GM21381 (cell line): ENCODE data around the gene NCOR2.
A peak's percentile ranks its signal among the peaks of the same experiment; 100 is the strongest.

Experiments used
- ATAC-seq: cut with Tn5 transposase; IDR thresholded peaks from one replicate; pipeline ENCODE4 v1.9.1; 2021; ENCODE audit warnings: mild to moderate bottlenecking, moderate library complexity; ENCODE audit not compliant: unreplicated experiment

NCOR2 gene

DNA sequence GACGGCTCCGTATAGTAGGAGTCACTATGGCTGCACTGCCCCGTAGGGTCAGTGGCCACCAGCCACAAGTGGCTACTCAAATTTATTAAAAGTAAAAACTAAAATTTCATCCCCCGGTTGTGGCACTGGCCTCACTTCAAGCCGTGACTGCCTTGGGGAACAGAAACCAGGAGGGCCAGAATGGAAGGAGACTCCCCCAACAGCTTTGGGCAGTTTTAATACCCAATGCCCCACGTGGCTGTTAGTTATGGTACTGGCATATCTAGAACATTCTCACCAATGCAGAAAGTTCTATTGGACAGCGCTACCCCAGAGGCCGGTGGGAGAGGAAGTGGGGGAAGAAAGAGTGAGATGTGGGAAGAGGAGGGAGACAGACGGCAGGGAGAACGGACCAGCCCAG lies 6.2 kb downstream of the NCOR2 start:
- ATAC-seq: no peak

- ATAC-seq: no peak
These were observed 7.1 kb downstream of the NCOR2 start for GRCh38 chr12:124560146-124560890.

- no peak for ATAC-seq
These were observed 8.0 kb downstream of the NCOR2 start for GRCh38 chr12:124559182-124560017.

DNA sequence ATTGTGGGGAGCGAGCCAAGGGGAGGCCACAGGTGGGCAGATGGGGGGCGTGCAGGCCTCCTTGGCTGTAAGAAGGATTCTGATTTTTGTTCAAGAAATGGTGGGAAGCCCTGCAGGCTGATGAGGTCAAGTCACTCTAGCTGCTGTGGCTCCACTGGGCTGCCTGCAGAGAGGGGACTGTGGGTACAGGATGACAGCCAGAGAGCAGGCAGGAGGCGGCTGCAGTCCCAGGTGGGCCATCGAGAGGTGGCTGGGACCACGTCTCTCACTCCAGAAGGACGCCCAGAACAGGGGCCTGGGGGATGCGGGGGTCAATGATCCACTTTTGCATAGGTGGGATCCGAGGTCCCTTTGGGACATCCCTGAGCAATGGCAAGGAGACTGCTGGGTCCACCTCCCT lies 9.1 kb downstream of the NCOR2 start:
- no peak for ATAC-seq

DNA sequence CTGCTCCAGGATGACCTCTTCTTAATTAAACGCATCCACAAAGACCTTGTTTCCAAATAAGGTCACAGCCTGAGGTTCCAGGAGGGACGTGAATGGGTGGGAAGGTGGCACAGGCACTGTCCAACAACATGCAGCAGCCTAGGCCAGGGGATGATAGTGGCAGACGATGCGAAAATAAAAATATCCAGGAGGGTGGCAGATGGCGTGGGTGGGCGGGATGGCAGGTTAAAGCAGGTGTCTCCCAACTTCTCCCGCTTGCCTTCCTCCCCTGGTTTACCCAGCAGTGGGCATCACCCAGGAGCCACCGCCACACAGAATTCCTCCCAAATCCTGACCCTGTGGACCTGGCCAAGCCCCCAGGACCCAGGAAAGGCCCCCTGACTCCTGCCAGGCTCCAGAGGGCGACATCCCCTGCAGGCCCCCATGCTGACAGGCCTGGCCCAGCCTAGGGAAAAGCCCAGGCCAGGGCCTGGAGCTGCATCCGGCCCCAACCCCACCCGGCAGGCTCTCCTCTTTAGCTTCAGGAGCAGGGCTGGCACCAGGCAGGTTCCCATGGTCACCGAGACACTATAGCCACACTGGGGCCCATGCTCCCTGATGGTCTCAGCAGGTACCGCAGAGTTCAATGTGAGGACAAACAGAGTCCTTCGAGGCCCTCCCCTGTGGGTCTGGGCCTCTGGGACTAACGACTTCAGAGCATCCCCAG lies 9.7 kb downstream of the NCOR2 start:
- no peak for ATAC-seq

DNA sequence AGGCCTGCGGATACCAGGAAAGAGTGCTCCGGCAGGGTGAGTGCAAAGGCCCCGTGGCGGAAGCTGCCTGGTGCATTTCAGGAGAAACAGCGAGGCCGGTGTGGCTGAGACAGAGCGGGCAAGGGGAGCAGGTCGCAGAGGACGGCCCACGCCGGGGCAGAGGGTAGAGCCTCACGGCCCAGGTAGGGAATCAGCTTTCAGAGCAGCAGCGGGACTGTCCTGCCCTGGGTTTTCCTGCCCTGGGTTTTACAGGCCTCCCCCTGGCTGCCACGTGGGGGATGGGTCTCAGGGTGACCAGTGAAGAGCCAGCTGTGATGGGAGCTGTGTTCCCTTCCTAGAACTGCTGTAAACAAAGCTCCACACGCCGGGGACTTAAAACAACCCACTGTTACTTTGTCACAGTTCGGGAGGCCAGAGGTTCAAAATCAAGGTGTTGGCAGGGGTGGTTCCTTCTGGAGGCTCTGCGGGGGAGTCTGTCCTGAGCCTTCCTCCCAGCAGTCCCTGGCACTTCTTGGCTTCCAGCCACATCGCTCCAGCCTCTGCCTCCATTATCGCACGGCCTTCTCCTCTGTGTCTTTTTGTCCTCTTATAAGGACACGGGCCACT lies 10.4 kb downstream of the NCOR2 start:
- ATAC-seq: no peak

GRCh38 chr12:124556074-124556466 lies 11.3 kb downstream of the NCOR2 start:
- ATAC-seq: no peak

DNA sequence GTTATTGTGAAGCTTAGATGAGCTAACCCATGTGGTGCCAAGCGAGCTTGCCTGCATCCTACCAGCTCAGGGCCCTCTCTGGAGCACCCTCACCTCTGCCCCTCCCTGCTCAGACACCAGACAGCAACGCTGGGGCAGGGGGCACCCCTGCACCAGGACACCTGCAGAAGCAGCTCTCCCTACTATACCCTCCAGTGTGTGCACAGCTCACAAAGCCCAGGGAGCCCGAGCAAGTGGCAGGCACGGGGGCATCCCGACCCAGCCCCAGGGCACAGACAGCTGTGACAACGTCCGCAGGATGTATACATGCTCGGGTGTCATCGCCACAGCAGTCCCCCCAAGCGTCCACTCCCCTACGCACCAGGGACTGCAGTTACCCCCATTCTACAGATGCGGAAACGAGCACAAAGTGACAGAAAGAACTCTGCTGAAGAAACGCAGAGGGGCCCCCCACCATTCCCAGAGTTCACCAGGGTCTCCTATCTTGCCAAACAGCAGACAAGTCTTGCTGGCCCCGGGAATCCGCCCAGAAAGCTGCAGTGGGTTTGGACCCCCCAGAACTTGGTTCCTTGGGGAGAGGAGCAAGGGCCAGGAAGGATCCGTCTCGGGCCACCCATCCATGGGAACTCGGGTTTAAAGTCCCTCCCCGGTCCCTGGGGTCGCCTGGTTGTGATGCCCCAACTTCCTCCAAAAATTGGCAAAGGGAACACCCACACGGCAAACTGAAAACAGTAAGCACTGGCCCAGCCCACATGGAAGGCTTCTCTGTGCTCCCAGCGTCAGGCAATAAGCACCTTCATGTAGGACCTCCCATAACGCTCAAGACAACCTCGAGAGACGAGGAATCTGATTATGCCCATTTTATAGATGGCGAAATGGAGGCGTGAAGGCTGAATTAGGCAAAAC lies 12.0 kb downstream of the NCOR2 start:
- no peak for ATAC-seq

GRCh38 chr12:124554429-124555029 lies 12.9 kb downstream of the NCOR2 start:
- ATAC-seq: no peak

DNA sequence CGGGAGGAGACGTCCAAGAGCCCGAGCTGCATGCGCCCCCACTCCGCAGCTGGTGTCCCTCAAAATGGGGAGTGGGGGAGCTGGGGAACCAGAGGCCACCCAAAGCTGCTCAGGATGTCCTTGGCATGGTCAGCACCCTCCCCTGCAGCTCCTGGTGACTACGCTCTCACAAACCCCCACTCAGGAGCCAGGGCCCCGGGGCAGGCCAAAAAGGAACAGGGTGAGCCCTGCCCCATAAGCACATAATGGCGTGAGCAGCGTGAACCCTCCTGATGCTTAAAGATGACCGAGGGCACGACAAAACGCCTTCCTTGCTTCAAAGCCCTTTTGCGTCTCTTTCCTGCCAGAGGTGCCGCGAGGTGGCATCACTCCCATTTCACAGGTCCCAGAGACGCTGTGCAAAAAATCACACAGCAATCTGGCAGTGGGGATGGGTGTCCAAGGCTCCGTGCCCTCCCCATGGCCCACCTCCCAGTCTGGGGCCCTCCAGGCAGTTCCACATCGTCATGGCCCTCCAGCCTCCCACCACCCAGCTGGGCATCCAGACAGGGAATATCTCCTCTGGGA lies 13.5 kb downstream of the NCOR2 start:
- ATAC-seq: no peak

DNA sequence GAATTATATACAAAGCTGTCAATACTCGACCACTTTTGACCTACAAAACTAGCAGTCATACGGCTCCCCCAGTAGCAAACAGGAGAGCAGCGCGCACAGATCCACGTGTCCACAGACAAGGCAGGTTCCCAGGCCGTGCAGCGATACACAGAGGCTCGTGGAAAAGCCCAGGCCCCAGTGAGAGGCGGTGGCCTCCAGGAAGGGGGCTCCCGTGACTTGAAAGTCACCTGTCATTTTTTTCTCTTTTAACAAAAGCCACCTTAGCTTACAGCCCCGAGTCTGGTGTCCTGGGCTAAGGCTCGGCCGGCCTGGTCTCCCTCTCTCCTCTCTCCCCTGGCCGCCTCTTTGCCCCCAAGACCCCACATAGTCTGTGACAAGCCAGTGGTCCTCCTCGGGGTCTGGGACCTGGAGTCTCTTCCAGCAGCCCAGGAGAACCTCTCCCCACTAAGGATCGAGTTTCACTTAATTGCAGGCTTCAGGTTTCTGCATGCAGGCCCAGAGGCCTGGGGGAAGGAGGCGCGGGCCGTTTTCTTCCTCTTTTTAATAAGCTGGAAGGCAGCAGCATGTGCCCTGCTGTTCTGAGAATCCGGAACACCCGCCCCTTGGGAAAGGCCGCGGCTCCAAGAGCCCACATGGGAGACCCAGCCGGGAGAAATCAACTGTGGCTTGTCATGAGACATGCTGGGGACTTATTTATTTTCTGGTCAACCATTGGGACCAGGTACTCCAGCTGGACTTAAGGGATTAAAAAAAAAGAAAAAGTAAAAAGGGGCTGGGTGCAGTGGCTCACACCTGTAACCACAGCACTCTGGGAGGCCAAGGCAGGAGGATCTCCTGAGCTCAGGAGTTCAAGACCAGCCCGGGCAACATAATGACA lies 15.9 kb downstream of the NCOR2 start:
- ATAC-seq: no peak

GRCh38 chr12:124550123-124551089 lies 17.0 kb downstream of the NCOR2 start:
- no peak for ATAC-seq

DNA sequence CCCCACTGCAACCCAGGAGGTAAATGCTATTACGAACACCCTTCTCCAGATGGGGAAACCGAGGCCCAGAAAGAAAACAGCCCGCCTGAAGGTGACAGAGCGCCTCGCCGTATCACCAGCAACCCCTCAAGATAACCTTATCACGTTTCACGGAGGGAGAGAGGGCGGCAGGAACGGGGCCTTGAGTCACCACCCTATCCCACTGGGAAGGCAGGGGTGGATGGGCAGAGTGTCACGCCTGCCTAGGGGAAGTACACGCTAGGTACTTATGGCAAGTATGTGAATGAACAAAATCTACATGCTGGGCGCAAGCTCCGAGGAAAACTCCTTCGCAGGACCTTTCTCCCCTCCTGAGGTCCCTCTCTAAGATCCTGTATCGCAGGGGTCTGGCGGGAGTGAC lies 17.8 kb downstream of the NCOR2 start:
- no peak for ATAC-seq

DNA sequence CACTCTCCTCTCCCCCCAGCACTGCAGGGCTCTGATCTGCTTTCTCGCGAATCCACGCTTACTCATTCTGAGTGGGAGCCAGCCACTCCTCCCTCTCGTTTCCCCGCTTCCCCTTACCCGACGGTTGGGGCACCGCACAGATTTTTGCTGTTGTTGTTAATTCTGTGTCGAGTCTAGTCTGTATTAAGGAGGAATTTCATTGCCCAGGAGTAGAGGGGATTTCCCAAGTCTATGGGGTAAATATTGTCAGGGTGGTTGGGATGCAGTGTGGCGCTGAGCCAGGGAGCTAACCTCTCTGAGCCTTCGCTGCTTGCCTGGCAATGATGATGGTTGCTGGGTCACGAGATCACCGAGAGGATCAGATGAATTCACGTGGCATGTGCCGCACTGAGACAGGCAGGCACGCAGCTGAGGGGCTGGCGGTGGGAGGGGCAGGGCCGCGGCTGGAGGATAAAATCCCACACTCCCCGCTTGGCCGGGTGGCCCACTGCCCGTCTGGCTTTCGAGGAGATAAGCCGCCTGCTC lies 18.5 kb downstream of the NCOR2 start:
- no peak for ATAC-seq

DNA sequence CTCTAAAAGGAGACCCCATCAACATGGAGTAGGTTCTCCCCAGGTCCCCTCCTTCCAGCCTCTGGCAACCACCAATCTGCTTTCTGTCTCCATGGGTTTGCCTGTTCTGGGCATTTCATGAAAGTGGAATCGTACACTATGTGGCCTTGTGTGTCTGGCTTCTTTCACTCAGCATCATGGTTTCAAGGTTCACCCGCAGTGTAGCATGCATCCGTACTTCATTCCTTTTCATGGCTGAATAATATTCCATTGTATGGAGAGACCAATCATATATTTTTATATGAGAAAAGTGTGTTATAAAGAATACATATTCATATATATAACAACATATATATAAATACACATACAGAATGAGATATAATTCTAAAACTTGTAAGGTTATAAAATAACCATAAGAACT lies 19.8 kb downstream of the NCOR2 start:
- ATAC-seq: no peak

- peak; percentile 65 for ATAC-seq
These were observed 21.6 kb downstream of the NCOR2 start for GRCh38 chr12:124545508-124546418.
